ENCODE measurements around the gene WIPI1.

GRCh38 chr17:68461589-68461988 is 4.3 kb upstream of the WIPI1 start:
- TF ChIP-seq, protein P1, sequence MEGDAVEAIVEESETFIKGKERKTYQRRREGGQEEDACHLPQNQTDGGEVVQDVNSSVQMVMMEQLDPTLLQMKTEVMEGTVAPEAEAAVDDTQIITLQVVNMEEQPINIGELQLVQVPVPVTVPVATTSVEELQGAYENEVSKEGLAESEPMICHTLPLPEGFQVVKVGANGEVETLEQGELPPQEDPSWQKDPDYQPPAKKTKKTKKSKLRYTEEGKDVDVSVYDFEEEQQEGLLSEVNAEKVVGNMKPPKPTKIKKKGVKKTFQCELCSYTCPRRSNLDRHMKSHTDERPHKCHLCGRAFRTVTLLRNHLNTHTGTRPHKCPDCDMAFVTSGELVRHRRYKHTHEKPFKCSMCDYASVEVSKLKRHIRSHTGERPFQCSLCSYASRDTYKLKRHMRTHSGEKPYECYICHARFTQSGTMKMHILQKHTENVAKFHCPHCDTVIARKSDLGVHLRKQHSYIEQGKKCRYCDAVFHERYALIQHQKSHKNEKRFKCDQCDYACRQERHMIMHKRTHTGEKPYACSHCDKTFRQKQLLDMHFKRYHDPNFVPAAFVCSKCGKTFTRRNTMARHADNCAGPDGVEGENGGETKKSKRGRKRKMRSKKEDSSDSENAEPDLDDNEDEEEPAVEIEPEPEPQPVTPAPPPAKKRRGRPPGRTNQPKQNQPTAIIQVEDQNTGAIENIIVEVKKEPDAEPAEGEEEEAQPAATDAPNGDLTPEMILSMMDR (IDR thresholded peaks at IDR 0.05): no peak
- TF ChIP-seq POLR2A (IDR thresholded peaks at IDR 0.05): no peak

Measured in Peyer's patch (tissue), 4 donors.